Measurements from ENCODE around the gene LYPD6. TPM values are rescaled to one million over a fixed set of nuclear protein-coding genes. Genes with fewer than 3 reads are reported as not detected.

LYPD6 gene
- total and polyA plus RNA-seq, 2 donors (not counting 1 experiment from before 2014, with no cell fraction given), result not detected

GRCh38 chr2:149332364-149332763, 2.0 kb downstream of the LYPD6 start:
- TF ChIP-seq EZH2 (IDR thresholded peaks at IDR 0.05; ENCODE audit: borderline replicate concordance, insufficient read depth, low read depth, low read length, poor library complexity, severe bottlenecking) (no peak), CTCF (IDR thresholded peaks at IDR 0.05) (no peak)
- H3K27ac ChIP-seq (ENCODE audit: low read length in 2 of 2), result no peak overlapping the region
- peaks cover 16% of the 10 kb centered on the region for H3K4me1 Mint-ChIP-seq
- H3K27me3 Mint-ChIP-seq, result peaks cover 49% of the 10 kb centered on the region
- no peak overlapping the region for H2AFZ ChIP-seq (ENCODE audit: insufficient read depth, low read depth, low read length, poor library complexity, severe bottlenecking)
- ChIA-PET CTCF (interaction anchor here (1.6 kb wide), 1 partner anchor 19 kb away, joined by 6 read pairs; no protein-coding TSS in a partner anchor), POLR2A (no interaction called here)
- ATAC-seq (ENCODE audit: low read depth) (no peak), DNase-seq (no peak)
- H3K27ac Mint-ChIP-seq, result no peak overlapping the region
- peaks cover 0 to 43% (median 25%) of the 10 kb centered on the region in 4 experiments for H3K27me3 ChIP-seq (replicated peaks in 1 of 4; ENCODE audit: control extremely low read depth in 1 of 4, control insufficient read depth in 3 of 4, insufficient read depth in 4 of 4, low read length in 3 of 4)
- no peak overlapping the region for H3K4me3 ChIP-seq (ENCODE audit: control extremely low read depth in 1 of 5, extremely low read depth in 1 of 5, insufficient read depth in 1 of 5, low read depth in 2 of 5, low read length in 4 of 5)
- H3K4me3 Mint-ChIP-seq, result no peak overlapping the region
- H3K9me3 Mint-ChIP-seq (ENCODE audit: insufficient read depth), result no peaks in the 10 kb centered on the region
- no peaks in the 10 kb centered on the region for H4K20me1 ChIP-seq (ENCODE audit: control insufficient read depth, insufficient read depth, low read length, poor library complexity, severe bottlenecking)
- WGBS (ENCODE audit: insufficient coverage), result 40% methylated on average over 1 of the region's 2 CpGs
- no peak overlapping the region for H3K4me2 ChIP-seq (replicated peaks; ENCODE audit: low read depth, low read length, poor library complexity, severe bottlenecking)
- intact Hi-C loops (cut with micrococcal nuclease), result no loop called here
- no peaks in the 10 kb centered on the region for H3K36me3 ChIP-seq (replicated peaks in 1 of 2; ENCODE audit: control extremely low read depth in 1 of 2, control insufficient read depth in 1 of 2, extremely low read depth in 1 of 2, insufficient read depth in 2 of 2, low read length in 1 of 2)
- peaks cover 4 to 13% of the 10 kb centered on the region in 2 donors for H3K4me1 ChIP-seq (ENCODE audit: control insufficient read depth in 2 of 2, insufficient read depth in 2 of 2, low read length in 2 of 2)
- no peaks in the 10 kb centered on the region for H3K79me2 ChIP-seq (ENCODE audit: control insufficient read depth, insufficient read depth, low read length)
- H3K9me3 ChIP-seq (ENCODE audit: control extremely low read depth in 1 of 3, control insufficient read depth in 2 of 3, insufficient read depth in 1 of 3, low read length in 2 of 3), result peaks cover 0 to 15% (median 0%) of the 10 kb centered on the region in 3 donors
- H3K9ac ChIP-seq (ENCODE audit: low read length), result no peak overlapping the region

GRCh38 chr2:149333636-149334035, 3.2 kb downstream of the LYPD6 start:
- H3K79me2 ChIP-seq (ENCODE audit: control insufficient read depth, insufficient read depth, low read length), result no peaks in the 10 kb centered on the region
- TF ChIP-seq EZH2 (IDR thresholded peaks at IDR 0.05; ENCODE audit: borderline replicate concordance, insufficient read depth, low read depth, low read length, poor library complexity, severe bottlenecking) (no peak), CTCF (IDR thresholded peaks at IDR 0.05) (no peak)
- H3K36me3 ChIP-seq (replicated peaks in 1 of 2; ENCODE audit: control extremely low read depth in 1 of 2, control insufficient read depth in 1 of 2, extremely low read depth in 1 of 2, insufficient read depth in 2 of 2, low read length in 1 of 2), result no peaks in the 10 kb centered on the region
- H4K20me1 ChIP-seq (ENCODE audit: control insufficient read depth, insufficient read depth, low read length, poor library complexity, severe bottlenecking), result no peaks in the 10 kb centered on the region
- H3K27me3 ChIP-seq (replicated peaks in 1 of 4; ENCODE audit: control extremely low read depth in 1 of 4, control insufficient read depth in 3 of 4, insufficient read depth in 4 of 4, low read length in 3 of 4), result peaks cover 0 to 33% (median 24%) of the 10 kb centered on the region in 4 experiments
- CTCF ChIA-PET, result interaction anchor here (1.6 kb wide), 1 partner anchor 20 kb away, joined by 6 read pairs; no protein-coding TSS in a partner anchor
- H3K9ac ChIP-seq (ENCODE audit: low read length), result no peak overlapping the region
- H3K27ac ChIP-seq (ENCODE audit: low read length in 2 of 2), result no peak overlapping the region
- Mint-ChIP-seq H3K9me3 (ENCODE audit: insufficient read depth) (peaks cover 3% of the 10 kb centered on the region), H3K4me1 (peaks cover 16% of the 10 kb centered on the region), H3K27ac (no peak overlapping the region), H3K4me3 (no peak overlapping the region), H3K27me3 (peaks cover 42% of the 10 kb centered on the region)
- intact Hi-C loops (cut with micrococcal nuclease), result no loop called here
- peaks cover 0 to 15% (median 0%) of the 10 kb centered on the region in 3 donors for H3K9me3 ChIP-seq (ENCODE audit: control extremely low read depth in 1 of 3, control insufficient read depth in 2 of 3, insufficient read depth in 1 of 3, low read length in 2 of 3)
- no peak overlapping the region for H3K4me2 ChIP-seq (replicated peaks; ENCODE audit: low read depth, low read length, poor library complexity, severe bottlenecking)
- WGBS (ENCODE audit: insufficient coverage), result 71% methylated on average over 1 of the region's 3 CpGs
- no peak overlapping the region for H3K4me3 ChIP-seq (ENCODE audit: control extremely low read depth in 1 of 5, extremely low read depth in 1 of 5, insufficient read depth in 1 of 5, low read depth in 2 of 5, low read length in 4 of 5)
- peaks cover 4 to 13% of the 10 kb centered on the region in 2 donors for H3K4me1 ChIP-seq (ENCODE audit: control insufficient read depth in 2 of 2, insufficient read depth in 2 of 2, low read length in 2 of 2)
- POLR2A ChIA-PET, result no interaction called here
- ATAC-seq (ENCODE audit: low read depth), result no peak
- no peak overlapping the region for H2AFZ ChIP-seq (ENCODE audit: insufficient read depth, low read depth, low read length, poor library complexity, severe bottlenecking)
- no peak for DNase-seq
